K562 (cell line): ENCODE data around the gene TMEM143. TPM values are rescaled to one million over a fixed set of nuclear protein-coding genes. Genes with fewer than 3 reads are reported as not detected.
A peak's percentile ranks its signal among the peaks of the same experiment; 100 is the strongest.

ENCODE experiments used
- CTCF ChIP-seq, 3 experiments: IDR thresholded peaks in 2 of 3; conservative IDR thresholded peaks in 1 of 3; 2 replicates each; pipeline ENCODE4 v1.5.1; 2011 to 2012; ENCODE audit warnings: low read length in 3 of 3, mild to moderate bottlenecking in 3 of 3, control low read depth in 2 of 3, improper control_type of control experiment in 1 of 3, inconsistent platforms in 1 of 3, low read depth in 1 of 3, mixed read lengths in 1 of 3, moderate library complexity in 1 of 3; ENCODE audit not compliant: insufficient read depth in 2 of 3
- GTF2E2 ChIP-seq: fragments of 200-800 bp; sonication (Bioruptor generic); IDR thresholded peaks from 2 replicates; pipeline ENCODE4 v1.6.1; 2016; ENCODE audit warnings: missing genetic modification characterization, missing compliant biosample characterization
- L3MBTL2 ChIP-seq: fragments of 450-650 bp; IDR thresholded peaks from 2 replicates; pipeline ENCODE4 v1.6.1; 2016; ENCODE audit warnings: mild to moderate bottlenecking, moderate library complexity
- NBN ChIP-seq: fragments of 450-650 bp; IDR thresholded peaks from 2 replicates; pipeline ENCODE4 v1.6.1; 2016; ENCODE audit warnings: low read depth, mild to moderate bottlenecking
- OTX1 ChIP-seq: fragments of 450-650 bp; formaldehyde crosslinking; IDR thresholded peaks from 2 replicates; pipeline ENCODE4 v1.4.0; 2022; ENCODE audit warnings: mild to moderate bottlenecking
- RAD21 ChIP-seq, 2 experiments: fragments of 250-450 bp in 1 of 2; fragments of 450-650 bp in 1 of 2; sonication (Bioruptor Pico) in 1 of 2; formaldehyde crosslinking in 1 of 2; IDR thresholded peaks in 1 of 2; conservative IDR thresholded peaks in 1 of 2; 2 replicates each; pipeline versions ENCODE4 v1.4.0 to v1.8.0; 2020 to 2022; ENCODE audit warnings: mild to moderate bottlenecking in 2 of 2, moderate library complexity in 1 of 2
- RAD51 ChIP-seq: fragments of 450-650 bp; IDR thresholded peaks from 2 replicates; pipeline ENCODE4 v1.7.1; 2016; ENCODE audit warnings: low read depth, mild to moderate bottlenecking, borderline replicate concordance
- REST ChIP-seq, 2 experiments: fragments of 450-650 bp; formaldehyde crosslinking in 1 of 2; IDR thresholded peaks; 2 replicates each; pipeline versions ENCODE4 v1.4.0 to v1.6.1; 2014 to 2020; ENCODE audit warnings: mild to moderate bottlenecking in 2 of 2, borderline replicate concordance in 1 of 2, low read depth in 1 of 2
- SMC3 ChIP-seq: conservative IDR thresholded peaks from 2 replicates; pipeline ENCODE4 v1.6.1; 2011; ENCODE audit warnings: low read depth, low read length, improper control_type of control experiment; ENCODE audit not compliant: insufficient read depth
- SP1 ChIP-seq: sonication (generic); formaldehyde crosslinking; IDR thresholded peaks from 2 replicates; pipeline ENCODE4 v1.8.1; 2022; ENCODE audit warnings: mild to moderate bottlenecking, missing genetic modification reagents
- TFAP4 ChIP-seq: sonication (generic); formaldehyde crosslinking; IDR thresholded peaks from 2 replicates; pipeline ENCODE4 v1.8.0; 2022; ENCODE audit warnings: missing genetic modification reagents, mild to moderate bottlenecking, moderate library complexity, borderline replicate concordance
- VEZF1 ChIP-seq: fragments of 200-800 bp; sonication (Bioruptor generic); IDR thresholded peaks from 2 replicates; pipeline ENCODE4 v1.6.1; 2017; ENCODE audit warnings: missing genetic modification characterization, missing compliant biosample characterization
- ZNF212 ChIP-seq: fragments of 450-650 bp; formaldehyde crosslinking; IDR thresholded peaks from 2 replicates; pipeline ENCODE4 v1.4.0; 2020; ENCODE audit warnings: mild to moderate bottlenecking
- polyA plus RNA-seq, 8 experiments: library from polyadenylated mRNA; depleted of rRNA in 4 of 8; stranded (reverse) in 5 of 8; unstranded in 3 of 8; fragments of >200 nt; fragmentation: Nextera tagmentation in 2 of 8; fragmentation: Illumina TruSeq in 1 of 8; extraction: Ambion mirVana in 2 of 8; extraction: Trizol in 1 of 8; gene quantifications; 2 replicates each; pipeline versions ENCODE4 v1.2.1 to v1.2.3, GENCODE V29; 2011 to 2014; ENCODE audit warnings: inconsistent platforms in 1 of 8, missing spikeins in 1 of 8
- total RNA-seq, 7 experiments: library from RNA; depleted of rRNA in 6 of 7; stranded (reverse); fragments of >200 nt in 6 of 7; fragmentation: Illumina TruSeq in 2 of 7; extraction: Trizol in 2 of 7; gene quantifications; 2 replicates each; pipeline versions ENCODE4 v1.2.1 to v1.2.3, GENCODE V29; 2011 to 2021; ENCODE audit warnings: low replicate concordance in 1 of 7

The TMEM143 gene
- total and polyA plus RNA-seq, 9 of the 15 experiments (the other 6 are each of a cell fraction or from before 2014, with no cell fraction given) = 0.66 to 8.8 (median 4.3) TPM

GRCh38 chr19:48319647-48320541, 43.8 kb downstream of the TMEM143 start (continued):
- TF ChIP-seq ZNF212 (CRISPR knock-in tag) (no peak), OTX1 (CRISPR knock-in tag) (no peak), SP1 (CRISPR knock-in tag) (peak; percentile 84), REST (IDR thresholded peaks at IDR 0.05; ENCODE audit: borderline replicate concordance) (peak; percentile 92), REST (CRISPR knock-in tag; IDR thresholded peaks at IDR 0.05; ENCODE audit: low read depth) (no peak), SMC3 (peak; percentile 90), CTCF (IDR thresholded peaks at IDR 0.05 in 2 of 3, conservative IDR thresholded peaks at IDR 0.05 in 1 of 3; ENCODE audit: insufficient read depth in 2 of 3, low read depth in 1 of 3, low read length in 3 of 3) (peak; percentile 90 to 94 (median 92)), TFAP4 (CRISPR knock-in tag) (peak; percentile 46; the same call in 1 of the 2 replicates), L3MBTL2 (0 out of 2 replicates have a peak, but pooled peaks have one; percentile 16), VEZF1 (CRISPR knock-in tag) (peak; percentile 96), RAD51 (no peak), RAD21 (CRISPR knock-in tag; conservative IDR thresholded peaks at IDR 0.05 in 1 of 2, IDR thresholded peaks at IDR 0.05 in 1 of 2) (peak; percentile 95 to 96), GTF2E2 (tag) (no peak), NBN (peak; percentile 24; the same call in 1 of the 2 replicates)
